NCI-H2029 (cell line): ENCODE data around the gene UBAP1.
"Not testable (repeated sequence)": the region's sequence is repeated elsewhere in the genome, so short reads cannot be mapped to it uniquely, and the experiment has no call there.

Source experiments
- DNase-seq: peaks from one replicate; lab custom pipeline; 2025; lab: John Stamatoyannopoulos, UW

The UBAP1 gene

GRCh38 chr9:34262971-34263370 is 84.1 kb downstream of the UBAP1 start:
- DNase-seq: no peak

- DNase-seq: peak; percentile 27
Measured at GRCh38 chr9:34267660-34268059, 88.8 kb downstream of the UBAP1 start.

- no peak for DNase-seq
Measured at GRCh38 chr9:34271265-34272006, 92.6 kb downstream of the UBAP1 start.

- DNase-seq: no peak
Measured at GRCh38 chr9:34272101-34272541, 93.3 kb downstream of the UBAP1 start.

- not testable (repeated sequence) for DNase-seq
Measured at GRCh38 chr9:34273588-34273987, 94.7 kb downstream of the UBAP1 start.

- DNase-seq: no peak
Measured at GRCh38 chr9:34275811-34276210, 97.0 kb downstream of the UBAP1 start.

GRCh38 chr9:34276772-34277171 is 97.9 kb downstream of the UBAP1 start:
- no peak for DNase-seq

GRCh38 chr9:34279411-34279810 is 100.6 kb downstream of the UBAP1 start:
- DNase-seq: peak; percentile 98

- no peak for DNase-seq
Measured at GRCh38 chr9:34282096-34282495, 103.3 kb downstream of the UBAP1 start.

GRCh38 chr9:34289159-34289558 is 110.3 kb downstream of the UBAP1 start:
- DNase-seq: no peak

GRCh38 chr9:34291023-34291422 is 112.2 kb downstream of the UBAP1 start:
- DNase-seq: no peak

- DNase-seq: no peak
Measured at GRCh38 chr9:34291423-34291822, 112.6 kb downstream of the UBAP1 start.

- no peak for DNase-seq
Measured at GRCh38 chr9:34292552-34292951, 113.7 kb downstream of the UBAP1 start.

GRCh38 chr9:34301064-34301463 is 122.2 kb downstream of the UBAP1 start:
- not testable (repeated sequence) for DNase-seq
